ENCODE data around the gene RHEBL1. TPM values are rescaled to one million over a fixed set of nuclear protein-coding genes. Genes with fewer than 3 reads are reported as not detected.

The RHEBL1 gene, protein sequence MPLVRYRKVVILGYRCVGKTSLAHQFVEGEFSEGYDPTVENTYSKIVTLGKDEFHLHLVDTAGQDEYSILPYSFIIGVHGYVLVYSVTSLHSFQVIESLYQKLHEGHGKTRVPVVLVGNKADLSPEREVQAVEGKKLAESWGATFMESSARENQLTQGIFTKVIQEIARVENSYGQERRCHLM
- 0.31 and 0.51 TPM in 2 replicates for polyA plus RNA-seq (2011; rRNA removed)
- polyA minus RNA-seq (2011; rRNA and poly(A)+ RNA removed), result 0.30 TPM in 1 of 2 replicates, not detected in the other

DNA sequence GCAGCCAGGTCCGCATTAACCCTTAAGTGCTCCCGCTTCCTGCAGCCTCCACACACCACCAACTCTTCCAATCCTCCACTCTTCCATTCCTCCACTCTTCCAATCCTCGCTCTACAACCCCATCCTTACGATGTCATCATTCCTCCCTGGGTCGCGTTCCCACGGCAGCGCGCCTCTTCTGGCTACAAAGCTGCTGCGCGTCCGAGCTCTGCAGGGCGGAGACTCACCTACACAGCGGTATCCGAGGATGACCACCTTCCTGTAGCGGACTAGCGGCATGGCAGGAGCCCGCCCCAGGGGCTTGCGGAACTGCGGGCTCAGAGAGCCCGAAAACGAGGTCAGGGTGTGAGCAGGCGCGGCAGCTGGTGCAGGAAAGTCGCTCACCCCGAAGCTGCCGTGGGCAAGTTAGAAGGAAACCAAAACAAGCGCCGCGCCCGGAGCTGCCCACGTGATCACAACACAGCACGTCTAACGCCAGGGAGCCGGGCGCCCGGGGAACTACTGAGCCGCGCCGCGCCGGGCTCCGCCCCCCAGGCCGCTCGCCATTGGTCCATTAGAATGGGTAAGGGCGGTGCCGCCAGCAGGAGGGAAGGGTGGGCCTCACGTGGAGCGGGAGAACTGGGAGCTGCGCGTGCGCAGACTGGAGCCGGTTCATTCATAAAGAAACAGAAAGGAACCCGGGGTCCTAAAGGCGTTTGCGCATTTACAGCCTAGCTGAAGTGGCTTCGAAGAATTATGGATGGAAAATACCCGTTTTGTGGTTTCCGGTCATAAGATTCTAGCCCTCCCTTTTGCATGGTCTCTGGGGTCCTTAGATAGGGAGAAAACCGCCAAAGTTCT, at the start of gene RHEBL1:
Gene RHEBL1, minus strand, starts transcription at position 473 of the 840 bp plus-strand sequence. Its CDS starts 194 bp downstream, at position 279.
- peak within 1 kb of the TSS; percentile 82 for H3K4me3 ChIP-seq (ENCODE audit: low read depth, low read length)
- peak; percentile 16; the same call in 1 of the 2 replicates for TF ChIP-seq CTCF (IDR thresholded peaks at IDR 0.05; ENCODE audit: low read depth, low read length)
- no peaks in the 10 kb centered on the region for H3K27me3 ChIP-seq (ENCODE audit: control insufficient read depth, insufficient read depth, low read length)
- CTCF ChIA-PET, result interaction anchor here (0.5 to 2.4 kb wide), 6 partner anchors 18 to 151 kb away, joined by 3 to 23 read pairs (median 4); no protein-coding TSS in a partner anchor
- H3K27ac ChIP-seq (ENCODE audit: low read depth, low read length), result peak within 1 kb of the TSS; percentile 70
- DNase-seq (ENCODE audit: low read depth, low spot score), result peak; percentile 78
- no peaks in the 10 kb centered on the region for H3K9me3 ChIP-seq (ENCODE audit: control insufficient read depth, insufficient read depth, low read length)
- POLR2A ChIA-PET, result interaction anchor here (0.5 to 1.4 kb wide), 10 partner anchors 10 to 165 kb away, joined by 3 to 26 read pairs (median 4); partner anchors contain the start of genes DDN, LMBR1L and TUBA1B

GRCh38 chr12:49111206-49111605, 41.4 kb upstream of the RHEBL1 start:
- POLR2A ChIA-PET, result interaction anchor here (1.0 to 3.4 kb wide), 3 partner anchors 19 to 41 kb away, joined by 3 to 32 read pairs (median 6); partner anchors contain the start of genes RHEBL1 and TUBA1B
- Histone ChIP-seq H3K9me3 (ENCODE audit: control insufficient read depth, insufficient read depth, low read length) (peaks cover 6% of the 10 kb centered on the region; the same call in 1 of the 2 replicates), H3K27ac (ENCODE audit: low read depth, low read length) (peak overlapping the region; percentile 52), H3K27me3 (ENCODE audit: control insufficient read depth, insufficient read depth, low read length) (no peaks in the 10 kb centered on the region), H3K4me3 (ENCODE audit: low read depth, low read length) (peak overlapping the region; percentile 57)
- CTCF ChIA-PET, result interaction anchor here (0.5 to 12.2 kb wide), 8 partner anchors 9 to 153 kb away, joined by 3 to 125 read pairs (median 10); no protein-coding TSS in a partner anchor
- no peak for DNase-seq (ENCODE audit: low read depth, low spot score)
- no peak for TF ChIP-seq CTCF (IDR thresholded peaks at IDR 0.05; ENCODE audit: low read depth, low read length)

DNA sequence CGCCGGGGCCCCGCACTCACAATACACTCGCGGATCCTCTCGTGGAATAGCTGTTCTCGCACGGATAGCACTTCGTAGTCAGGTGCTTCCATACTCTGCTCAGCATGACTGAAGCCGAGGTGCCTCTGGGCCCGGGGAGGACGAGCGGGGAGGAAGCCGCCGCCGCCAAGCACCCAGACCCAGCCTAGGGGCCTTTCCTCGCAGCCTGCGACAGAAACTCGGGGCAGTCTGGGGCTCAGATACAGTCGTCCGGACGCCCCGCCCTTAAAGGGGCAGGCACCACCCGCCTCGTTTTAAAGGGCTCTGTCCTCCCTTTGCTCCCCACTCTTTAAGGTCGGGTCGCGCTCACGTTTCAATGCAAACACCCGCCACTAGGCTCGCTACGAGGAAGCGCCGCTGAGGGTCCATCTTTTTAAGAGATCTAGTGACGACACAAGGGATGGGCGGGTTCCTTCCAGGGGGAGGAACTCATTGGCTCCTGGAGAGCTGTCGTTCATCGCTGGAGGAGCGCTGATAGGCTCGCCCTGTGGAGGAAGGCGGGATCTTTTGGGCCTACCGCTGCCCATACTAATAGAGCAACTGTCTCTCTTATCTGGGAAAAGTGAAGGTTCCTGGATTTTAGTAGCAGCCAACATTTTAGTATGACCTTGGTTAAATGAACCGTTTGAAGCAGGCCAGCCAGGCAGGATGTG, 40.8 kb upstream of the RHEBL1 start, which contains the start of gene LMBR1L:
Gene LMBR1L, minus strand, starts transcription at position 384 of the 692 bp plus-strand sequence. Its CDS starts 292 bp downstream, at position 92.
- H3K27me3 ChIP-seq (ENCODE audit: control insufficient read depth, insufficient read depth, low read length), result no peaks in the 10 kb centered on the region
- peak; percentile 59 for TF ChIP-seq CTCF (IDR thresholded peaks at IDR 0.05; ENCODE audit: low read depth, low read length)
- ChIA-PET CTCF (interaction anchor here (0.5 to 12.2 kb wide), 11 partner anchors 10 to 153 kb away, joined by 3 to 125 read pairs (median 8); partner anchors contain the start of gene KMT2D), POLR2A (interaction anchor here (1.0 to 3.4 kb wide), 4 partner anchors 17 to 41 kb away, joined by 3 to 32 read pairs (median 8); partner anchors contain the start of genes DHH, RHEBL1 and TUBA1B)
- DNase-seq (ENCODE audit: low read depth, low spot score), result peak; percentile 95
- H3K9me3 ChIP-seq (ENCODE audit: control insufficient read depth, insufficient read depth, low read length), result peaks cover 6% of the 10 kb centered on the region; the same call in 1 of the 2 replicates
- H3K27ac ChIP-seq (ENCODE audit: low read depth, low read length), result peak within 1 kb of the TSS; percentile 87
- H3K4me3 ChIP-seq (ENCODE audit: low read depth, low read length), result peak within 1 kb of the TSS; percentile 82

DNA sequence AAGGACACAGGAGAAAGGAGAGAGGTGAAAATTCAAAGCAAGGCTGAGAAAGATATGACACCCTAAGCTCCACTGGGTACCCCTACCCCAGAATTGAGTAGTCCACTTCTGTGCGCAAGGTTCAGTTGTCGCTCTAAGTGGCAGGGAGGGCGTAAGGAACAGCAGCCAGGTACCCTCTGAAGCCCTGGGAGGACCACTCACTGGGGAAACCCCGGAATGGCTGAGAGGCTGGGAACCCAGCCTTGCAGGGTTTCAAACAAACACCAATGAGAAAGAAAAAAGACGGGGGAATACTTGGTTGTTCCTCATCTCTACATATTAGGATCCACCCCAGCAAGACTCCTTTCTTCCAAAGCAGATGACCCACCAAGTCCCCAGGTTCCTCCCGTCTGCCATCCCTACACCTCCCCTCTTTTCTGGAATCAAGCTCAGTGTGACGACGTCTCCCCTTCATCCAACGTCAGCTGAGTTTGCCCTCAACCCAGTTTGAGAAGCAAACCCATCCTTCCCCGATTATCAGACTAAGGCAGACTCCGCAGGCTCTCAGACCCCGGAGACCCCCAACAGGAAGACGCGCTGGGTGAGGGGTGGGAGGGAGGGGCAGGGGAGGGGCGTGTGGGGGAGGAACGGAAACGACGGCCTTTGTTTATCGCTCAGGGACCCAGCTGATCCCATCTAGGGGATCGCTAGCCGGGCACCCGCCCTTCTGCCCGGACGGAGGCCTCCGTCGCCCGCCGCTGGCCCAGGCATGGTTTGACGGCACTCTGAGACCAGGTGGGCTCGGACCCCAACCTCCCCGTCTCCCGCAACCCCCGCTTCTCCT, 40.1 kb upstream of the RHEBL1 start:
- ChIA-PET CTCF (interaction anchor here (0.6 to 12.2 kb wide), 11 partner anchors 9 to 65 kb away, joined by 3 to 125 read pairs (median 8); partner anchors contain the start of gene KMT2D), POLR2A (interaction anchor here (0.6 to 3.4 kb wide), 4 partner anchors 12 to 40 kb away, joined by 3 to 32 read pairs (median 7); partner anchors contain the start of genes DHH, RHEBL1 and TUBA1B)
- TF ChIP-seq CTCF (IDR thresholded peaks at IDR 0.05; ENCODE audit: low read depth, low read length), result no peak
- peaks cover 6% of the 10 kb centered on the region; the same call in 1 of the 2 replicates for H3K9me3 ChIP-seq (ENCODE audit: control insufficient read depth, insufficient read depth, low read length)
- no peaks in the 10 kb centered on the region for H3K27me3 ChIP-seq (ENCODE audit: control insufficient read depth, insufficient read depth, low read length)
- H3K4me3 ChIP-seq (ENCODE audit: low read depth, low read length), result peak overlapping the region; percentile 82
- peak overlapping the region; percentile 87 for H3K27ac ChIP-seq (ENCODE audit: low read depth, low read length)
- no peak for DNase-seq (ENCODE audit: low read depth, low spot score)
